SU-DHL-6 (cell line): ENCODE measurements around the gene NOB1.

Experiments used
- H2AFZ ChIP-seq: fragments of 200-600 bp; sonication (generic); 2 replicates; pipeline ENCODE4 v1.6.1; 2014; ENCODE audit warnings: low read depth, mild to moderate bottlenecking, moderate library complexity, mixed read lengths, antibody characterized with exemption, low read length; ENCODE audit not compliant: severe bottlenecking
- H3F3A ChIP-seq: fragments of 200-600 bp; shearing (Covaris generic); 2 replicates; pipeline ENCODE4 v1.6.0; 2016; ENCODE audit warnings: antibody characterized with exemption, mild to moderate bottlenecking; ENCODE audit not compliant: insufficient read depth
- H3K27ac ChIP-seq: fragments of 200-600 bp; sonication (generic); 2 replicates; pipeline ENCODE4 v1.5.1; 2016; ENCODE audit warnings: low read depth, mild to moderate bottlenecking, low read length, moderate library complexity, mixed read lengths
- H3K27me3 ChIP-seq: fragments of 200-600 bp; sonication (generic), shearing (Covaris generic); 2 replicates; pipeline ENCODE4 v1.6.0; 2014; ENCODE audit warnings: mild to moderate bottlenecking, low read length
- H3K36me3 ChIP-seq: fragments of 200-600 bp; sonication (generic); 2 replicates; pipeline ENCODE4 v1.6.1; 2014; ENCODE audit warnings: mild to moderate bottlenecking, low read length, mixed read lengths
- H3K4me2 ChIP-seq: fragments of 300-600, 200-600 bp; shearing (Covaris generic), sonication (generic); 2 replicates; pipeline ENCODE4 v1.6.0; 2014; ENCODE audit warnings: low read length, low read depth, mild to moderate bottlenecking; ENCODE audit not compliant: poor library complexity, severe bottlenecking
- H3K4me3 ChIP-seq: fragments of 200-600 bp; sonication (generic); 2 replicates; pipeline ENCODE4 v1.5.1; 2014; ENCODE audit warnings: antibody characterized with exemption, low read length, mild to moderate bottlenecking, mixed read lengths; ENCODE audit not compliant: insufficient read depth, poor library complexity, severe bottlenecking
- H3K79me2 ChIP-seq: fragments of 200-600 bp; sonication (generic); 2 replicates; pipeline ENCODE4 v1.6.1; 2014; ENCODE audit warnings: mild to moderate bottlenecking, low read length, moderate library complexity; ENCODE audit not compliant: insufficient read depth
- H3K9ac ChIP-seq: fragments of 200-600 bp; sonication (generic); 2 replicates; pipeline ENCODE4 v1.7.0; 2014; ENCODE audit warnings: mild to moderate bottlenecking, low read length
- H3K9me2 ChIP-seq: fragments of 200-600 bp; sonication (generic); replicated peaks from 2 replicates; pipeline ENCODE4 v1.6.1; 2014; ENCODE audit warnings: low read length; ENCODE audit not compliant: insufficient read depth
- H3K9me3 ChIP-seq: fragments of 200-600 bp; sonication (generic); 2 replicates; pipeline ENCODE4 v1.6.1; 2014; ENCODE audit warnings: low read length, mixed read lengths; ENCODE audit not compliant: insufficient read depth
- H4K20me1 ChIP-seq: fragments of 200-600 bp; sonication (generic); 2 replicates; pipeline ENCODE4 v1.6.1; 2014; ENCODE audit warnings: low read depth, mild to moderate bottlenecking, antibody characterized with exemption, low read length, moderate library complexity, mixed read lengths
- EZH2phosphoT487 ChIP-seq: fragments of 200-600 bp; sonication (generic), shearing (Covaris generic); conservative IDR thresholded peaks from 2 replicates; pipeline ENCODE4 v1.6.1; 2018; ENCODE audit warnings: mild to moderate bottlenecking, antibody characterized with exemption, low read length, moderate library complexity, mixed read lengths
- TF ChIP-seq, protein P1 (sequence below): fragments of 200-600 bp; sonication (generic); IDR thresholded peaks from one replicate; pipeline ENCODE4 v1.5.1; 2017; ENCODE audit warnings: antibody characterized with exemption, mild to moderate bottlenecking, low read length, moderate library complexity; ENCODE audit not compliant: insufficient read depth, poor library complexity, severe bottlenecking

NOB1 gene

DNA sequence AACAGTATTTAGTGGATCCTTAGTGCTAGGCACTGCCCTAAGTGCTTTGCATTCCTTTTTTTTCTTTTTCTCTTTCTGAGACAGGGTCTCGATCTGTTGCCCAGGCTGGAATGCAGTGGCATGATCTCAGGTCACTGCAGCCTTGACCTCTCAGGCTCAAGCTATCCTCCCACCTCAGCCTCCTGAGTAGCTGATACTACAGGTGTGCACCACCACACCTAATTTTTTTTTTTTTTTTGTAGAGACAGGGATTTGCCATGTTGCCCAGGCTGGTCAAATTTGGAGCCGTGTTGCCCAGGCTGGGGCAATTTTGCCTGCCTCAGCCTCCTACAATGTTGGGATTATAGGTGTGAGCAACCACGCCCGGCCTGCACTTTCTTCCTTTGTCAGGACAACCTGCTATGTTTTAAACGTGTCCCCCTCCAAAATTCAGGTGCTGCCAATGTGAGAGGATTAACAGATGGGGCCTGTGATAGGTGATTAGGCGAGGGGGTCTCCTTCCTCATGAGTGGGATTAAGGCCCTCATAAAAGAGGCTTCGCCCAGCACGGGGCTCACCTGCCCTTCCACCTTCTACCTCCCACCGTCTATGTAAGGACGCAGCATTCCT is 33.8 kb downstream of the NOB1 start:
- Histone ChIP-seq H3K79me2 (no peaks in the 10 kb centered on the region), H3K27me3 (no peaks in the 10 kb centered on the region), H3K36me3 (no peaks in the 10 kb centered on the region), H3K4me2 (no peak overlapping the region), H3F3A (no peaks in the 10 kb centered on the region), H3K27ac (no peak overlapping the region), H3K9ac (no peak overlapping the region), H4K20me1 (no peaks in the 10 kb centered on the region), H3K9me3 (no peaks in the 10 kb centered on the region), H3K9me2 (no peaks in the 10 kb centered on the region), H2AFZ (no peak overlapping the region), H3K4me3 (no peak overlapping the region)
- TF ChIP-seq, protein P1, sequence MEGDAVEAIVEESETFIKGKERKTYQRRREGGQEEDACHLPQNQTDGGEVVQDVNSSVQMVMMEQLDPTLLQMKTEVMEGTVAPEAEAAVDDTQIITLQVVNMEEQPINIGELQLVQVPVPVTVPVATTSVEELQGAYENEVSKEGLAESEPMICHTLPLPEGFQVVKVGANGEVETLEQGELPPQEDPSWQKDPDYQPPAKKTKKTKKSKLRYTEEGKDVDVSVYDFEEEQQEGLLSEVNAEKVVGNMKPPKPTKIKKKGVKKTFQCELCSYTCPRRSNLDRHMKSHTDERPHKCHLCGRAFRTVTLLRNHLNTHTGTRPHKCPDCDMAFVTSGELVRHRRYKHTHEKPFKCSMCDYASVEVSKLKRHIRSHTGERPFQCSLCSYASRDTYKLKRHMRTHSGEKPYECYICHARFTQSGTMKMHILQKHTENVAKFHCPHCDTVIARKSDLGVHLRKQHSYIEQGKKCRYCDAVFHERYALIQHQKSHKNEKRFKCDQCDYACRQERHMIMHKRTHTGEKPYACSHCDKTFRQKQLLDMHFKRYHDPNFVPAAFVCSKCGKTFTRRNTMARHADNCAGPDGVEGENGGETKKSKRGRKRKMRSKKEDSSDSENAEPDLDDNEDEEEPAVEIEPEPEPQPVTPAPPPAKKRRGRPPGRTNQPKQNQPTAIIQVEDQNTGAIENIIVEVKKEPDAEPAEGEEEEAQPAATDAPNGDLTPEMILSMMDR = no peak
- TF ChIP-seq EZH2phosphoT487 = no peak

DNA sequence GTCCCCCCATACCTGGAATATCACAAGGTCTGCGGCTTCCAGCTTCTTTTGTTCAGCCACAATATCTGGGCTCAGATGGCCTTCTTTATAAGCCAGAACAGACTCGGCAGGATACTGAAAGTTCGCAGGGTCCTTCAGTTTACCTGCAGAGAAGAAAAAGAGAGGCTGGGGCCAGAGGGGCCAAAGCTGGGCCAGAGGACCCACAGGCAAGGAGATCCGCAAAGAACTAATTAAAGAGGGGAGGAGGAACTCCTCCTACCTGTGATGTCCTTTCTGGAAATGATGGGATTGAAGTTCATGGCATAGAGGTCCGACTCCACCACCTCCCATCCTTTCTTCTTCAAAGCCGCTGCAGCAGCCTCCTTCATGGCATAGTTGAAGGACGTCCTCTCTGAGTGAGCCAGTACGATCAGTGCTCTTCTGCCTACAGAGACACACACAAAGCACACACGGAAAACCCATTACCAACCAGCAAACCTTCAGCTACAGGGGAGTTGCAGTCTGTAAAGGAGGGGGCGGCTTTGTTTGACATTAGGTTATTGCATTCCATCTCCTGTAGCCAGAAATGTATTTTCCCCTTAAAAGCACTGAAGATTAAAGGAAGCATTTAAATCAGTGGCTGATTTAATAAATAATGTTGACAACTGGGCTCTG is 36.5 kb downstream of the NOB1 start:
- Histone ChIP-seq H3K27ac (no peak overlapping the region), H4K20me1 (no peaks in the 10 kb centered on the region), H3K4me3 (no peak overlapping the region), H3K9me2 (no peaks in the 10 kb centered on the region), H3K79me2 (no peaks in the 10 kb centered on the region), H2AFZ (no peak overlapping the region), H3K9me3 (no peaks in the 10 kb centered on the region), H3K36me3 (no peaks in the 10 kb centered on the region), H3F3A (no peaks in the 10 kb centered on the region), H3K4me2 (no peak overlapping the region), H3K27me3 (no peaks in the 10 kb centered on the region), H3K9ac (no peak overlapping the region)
- no peak for TF ChIP-seq EZH2phosphoT487
- TF ChIP-seq, protein P1 = no peak

DNA sequence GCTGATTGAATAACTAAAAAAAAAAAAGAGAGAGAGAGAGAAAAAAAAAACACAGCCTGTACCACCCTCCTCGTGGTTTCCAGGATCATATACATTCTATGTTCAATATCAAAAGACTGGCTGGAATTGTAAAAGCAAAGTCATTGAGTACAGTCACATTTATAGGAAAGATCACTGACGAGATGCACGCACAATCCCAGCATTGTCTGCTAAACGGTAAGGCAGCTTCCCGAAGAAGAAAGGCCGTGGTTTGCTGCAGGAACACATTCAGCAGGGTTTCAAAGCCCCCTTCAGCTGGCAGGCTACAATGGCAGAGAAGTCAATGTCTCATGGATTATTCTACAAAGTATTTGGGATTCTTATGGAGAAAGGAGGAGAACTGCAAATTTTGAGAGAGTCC is 37.7 kb downstream of the NOB1 start:
- H3K79me2 ChIP-seq = no peaks in the 10 kb centered on the region
- H2AFZ ChIP-seq = no peak overlapping the region
- H3K27me3 ChIP-seq = no peaks in the 10 kb centered on the region

More for the DNA sequence above, 37.7 kb downstream of the NOB1 start:
- H3K9me3 ChIP-seq = no peaks in the 10 kb centered on the region
- no peak for TF ChIP-seq EZH2phosphoT487
- TF ChIP-seq, protein P1 = no peak
- H3K27ac ChIP-seq = no peak overlapping the region
- H3K36me3 ChIP-seq = no peaks in the 10 kb centered on the region
- no peak overlapping the region for H3K4me3 ChIP-seq
- H3F3A ChIP-seq = no peaks in the 10 kb centered on the region
- no peak overlapping the region for H3K9ac ChIP-seq
- H3K9me2 ChIP-seq = no peaks in the 10 kb centered on the region
- H4K20me1 ChIP-seq = no peaks in the 10 kb centered on the region
- no peak overlapping the region for H3K4me2 ChIP-seq
